GM23338 (cell line): ENCODE results near the gene EPB41L4A. TPM values are rescaled to one million over a fixed set of nuclear protein-coding genes. Genes with fewer than 3 reads are reported as not detected.

Experiments
- ATAC-seq: fragments of 200-7000 bp; cut with Tn5 transposase; 3 replicates; pipeline ENCODE4 v1.9.1; 2020
- DNase-seq: peaks from one replicate; pipeline ENCODE4 v3.0.0-alpha.2; 2015; ENCODE audit warnings: low spot score
- H2AFZ ChIP-seq: fragments of 200-600 bp; sonication (generic); 2 replicates; pipeline ENCODE4 v1.8.0; 2016; ENCODE audit warnings: antibody characterized with exemption, mild to moderate bottlenecking, moderate library complexity
- H3F3A ChIP-seq: fragments of 200-600 bp; sonication (generic); replicated peaks from 2 replicates; pipeline ENCODE4 v1.8.0; 2017; ENCODE audit warnings: antibody characterized with exemption, mixed run types, low read depth
- H3K27ac ChIP-seq: fragments of 200-600 bp; sonication (generic); 2 replicates; pipeline ENCODE4 v1.6.1; 2016; ENCODE audit warnings: low read depth
- H3K27me3 ChIP-seq: fragments of 200-600 bp; sonication (generic); 2 replicates; pipeline ENCODE4 v1.8.0; 2016; ENCODE audit warnings: mild to moderate bottlenecking, mixed run types, moderate library complexity; ENCODE audit not compliant: insufficient read depth
- H3K36me3 ChIP-seq: fragments of 200-600 bp; sonication (generic); 2 replicates; pipeline ENCODE4 v1.8.0; 2016; ENCODE audit warnings: mild to moderate bottlenecking; ENCODE audit not compliant: insufficient read depth
- H3K4me1 ChIP-seq: fragments of 200-600 bp; sonication (generic); 2 replicates; pipeline ENCODE4 v1.8.0; 2016; ENCODE audit warnings: mild to moderate bottlenecking, moderate library complexity; ENCODE audit not compliant: insufficient read depth
- H3K4me2 ChIP-seq: fragments of 200-600 bp; sonication (generic); 2 replicates; pipeline ENCODE4 v1.7.1; 2017; ENCODE audit warnings: mixed run types
- H3K4me3 ChIP-seq: fragments of 200-600 bp; sonication (generic); 2 replicates; pipeline ENCODE4 v1.6.1; 2016; ENCODE audit warnings: mixed run types
- H3K79me2 ChIP-seq: fragments of 200-600 bp; sonication (generic); replicated peaks from 2 replicates; pipeline ENCODE4 v1.8.0; 2017; ENCODE audit warnings: mild to moderate bottlenecking; ENCODE audit not compliant: insufficient read depth
- H3K9me2 ChIP-seq: fragments of 200-600 bp; sonication (generic); 2 replicates; pipeline ENCODE4 v1.8.0; 2017; ENCODE audit not compliant: insufficient read depth
- H4K20me1 ChIP-seq: fragments of 200-600 bp; sonication (generic); replicated peaks from 2 replicates; pipeline ENCODE4 v1.8.0; 2017; ENCODE audit warnings: mild to moderate bottlenecking; ENCODE audit not compliant: insufficient read depth
- H3K27ac Mint-ChIP-seq: 2 replicates; pipeline ENCODE4 v1.8.0; 2020; ENCODE audit warnings: inconsistent platforms, mild to moderate bottlenecking, moderate library complexity, mixed read lengths
- H3K27me3 Mint-ChIP-seq: 3 replicates; pipeline ENCODE4 v1.8.0; 2022; ENCODE audit warnings: low read depth, mild to moderate bottlenecking, moderate library complexity, mixed read lengths, inconsistent platforms; ENCODE audit not compliant: insufficient read depth, poor library complexity
- H3K36me3 Mint-ChIP-seq: 3 replicates; pipeline ENCODE4 v1.8.0; 2021; ENCODE audit warnings: low read depth, mild to moderate bottlenecking, inconsistent platforms, moderate library complexity, mixed read lengths
- H3K4me1 Mint-ChIP-seq: 3 replicates; pipeline ENCODE4 v1.8.0; 2020; ENCODE audit warnings: mild to moderate bottlenecking, inconsistent platforms, mixed read lengths
- H3K4me3 Mint-ChIP-seq: 3 replicates; pipeline ENCODE4 v1.8.0; 2021; ENCODE audit warnings: moderate library complexity, mild to moderate bottlenecking, inconsistent platforms, mixed read lengths
- H3K9me3 Mint-ChIP-seq: 3 replicates; pipeline ENCODE4 v1.8.0; 2020; ENCODE audit warnings: moderate library complexity, mild to moderate bottlenecking, inconsistent platforms, mixed read lengths
- CREB1 ChIP-seq: fragments of 250-450 bp; sonication (Bioruptor Pico); IDR thresholded peaks from 2 replicates; pipeline ENCODE4 v1.5.0; 2020; ENCODE audit warnings: low read depth, mild to moderate bottlenecking, moderate library complexity
- CTCF ChIP-seq, 2 experiments: fragments of 200-600 bp in 1 of 2; sonication (generic) in 1 of 2; conservative IDR thresholded peaks; 2 replicates each; pipeline versions ENCODE4 v1.5.1 to v1.6.1; 2016 to 2017; ENCODE audit warnings: antibody characterized with exemption in 2 of 2, low read depth in 2 of 2, mild to moderate bottlenecking in 2 of 2, moderate library complexity in 1 of 2
- ETS1 ChIP-seq: IDR thresholded peaks from 2 replicates; pipeline ENCODE4 v1.6.1; 2016; ENCODE audit warnings: antibody characterized with exemption
- EZH2 ChIP-seq: fragments of 200-600 bp; sonication (generic); IDR thresholded peaks from one replicate; pipeline ENCODE4 v1.8.0; 2017; ENCODE audit warnings: antibody characterized with exemption, mild to moderate bottlenecking, low read depth; ENCODE audit not compliant: unreplicated experiment
- EZH2phosphoT487 ChIP-seq: fragments of 200-600 bp; sonication (generic); IDR thresholded peaks from one replicate; pipeline ENCODE4 v1.8.1; 2018; ENCODE audit warnings: antibody characterized with exemption; ENCODE audit not compliant: unreplicated experiment
- JUNB ChIP-seq: IDR thresholded peaks from one replicate; pipeline ENCODE4 v1.6.1; 2016; ENCODE audit warnings: antibody characterized with exemption; ENCODE audit not compliant: unreplicated experiment
- POLR2AphosphoS5 ChIP-seq: IDR thresholded peaks from 2 replicates; pipeline ENCODE4 v1.6.1; 2016; ENCODE audit warnings: antibody characterized with exemption, low read depth
- ZNF331 ChIP-seq: fragments of 250-450 bp; sonication (Bioruptor Pico); IDR thresholded peaks from 2 replicates; pipeline ENCODE4 v1.5.0; 2020; ENCODE audit warnings: low read depth, mild to moderate bottlenecking, moderate library complexity
- ZNF462 ChIP-seq: fragments of 250-450 bp; sonication (Bioruptor Pico); IDR thresholded peaks from 2 replicates; pipeline ENCODE4 v1.5.0; 2020; ENCODE audit warnings: mild to moderate bottlenecking, moderate library complexity
- polyA plus RNA-seq: library from polyadenylated mRNA; unstranded; fragments of >200 nt; fragmentation: Nextera tagmentation; extraction: Ambion mirVana; gene quantifications from 2 replicates; pipeline ENCODE4 v1.2.1, GENCODE V29; 2016
- total RNA-seq: library from RNA; depleted of rRNA; stranded (reverse); fragments of >200 nt; shearing (Covaris generic); gene quantifications from 2 replicates; pipeline ENCODE4 v1.2.3, GENCODE V29; 2014

The EPB41L4A gene
- total and polyA plus RNA-seq, 2 experiments from 2014 or later, result 5.7 to 6.0 TPM

- no peak overlapping the region for H3K27ac Mint-ChIP-seq
- H3K4me1 Mint-ChIP-seq, result peaks cover 3% of the 10 kb centered on the region; the same call in 1 of the 3 replicates
- H3K9me3 Mint-ChIP-seq, result no peaks in the 10 kb centered on the region; the same call in 2 of the 3 replicates
- H3K4me3 ChIP-seq, result no peak overlapping the region
- peaks cover 2% of the 10 kb centered on the region for H3K27me3 Mint-ChIP-seq
- H3K27me3 ChIP-seq, result no peaks in the 10 kb centered on the region
- no peak overlapping the region for H3K4me3 Mint-ChIP-seq
- DNase-seq (no peak), ATAC-seq (no peak)
- no peaks in the 10 kb centered on the region for H3F3A ChIP-seq
- H3K79me2 ChIP-seq, result no peaks in the 10 kb centered on the region
- H3K36me3 Mint-ChIP-seq, result no peaks in the 10 kb centered on the region
- H4K20me1 ChIP-seq, result no peaks in the 10 kb centered on the region
- H3K27ac ChIP-seq, result no peak overlapping the region
- no peak overlapping the region for H2AFZ ChIP-seq
- TF ChIP-seq EZH2 (no peak), CTCF (conservative IDR thresholded peaks at IDR 0.05; ENCODE audit: low read depth in 2 of 2) (no peak), CREB1 (CRISPR knock-in tag) (no peak), ETS1 (no peak), EZH2phosphoT487 (no peak), POLR2AphosphoS5 (no peak), ZNF331 (CRISPR knock-in tag) (no peak), ZNF462 (CRISPR knock-in tag) (no peak), JUNB (no peak)
- no peaks in the 10 kb centered on the region for H3K9me2 ChIP-seq
- no peaks in the 10 kb centered on the region for H3K4me1 ChIP-seq
- no peaks in the 10 kb centered on the region for H3K36me3 ChIP-seq
- no peak overlapping the region for H3K4me2 ChIP-seq
Measured at GRCh38 chr5:112374356-112374755, 44.7 kb downstream of the EPB41L4A start.
